Fibroblast of upper back skin (primary cell): ENCODE measurements around the gene DNAJC5.
"Not testable (repeated sequence)": the region's sequence is repeated elsewhere in the genome, so short reads cannot be mapped to it uniquely, and the experiment has no call there.

ENCODE experiments used
- DNase-seq: peaks from one replicate; pipeline ENCODE4 v3.0.0-alpha.2; 2013

The DNAJC5 gene

GRCh38 chr20:63969838-63970713 lies 75.2 kb downstream of the DNAJC5 start, which contains the start of gene ZNF512B:
ZNF512B (minus strand) TSS chr20:63969930; CDS start chr20:63967950, 1,980 bp downstream.
- peak; percentile 65 for DNase-seq

GRCh38 chr20:63970714-63971431 lies 75.9 kb downstream of the DNAJC5 start:
- DNase-seq = no peak

GRCh38 chr20:63971960-63972311 lies 77.0 kb downstream of the DNAJC5 start:
- DNase-seq = not testable (repeated sequence)

GRCh38 chr20:63972312-63973159 lies 77.6 kb downstream of the DNAJC5 start:
- DNase-seq = no peak

GRCh38 chr20:63973160-63973479 lies 78.2 kb downstream of the DNAJC5 start:
- DNase-seq = no peak

- DNase-seq = peak; percentile 77
Observed at GRCh38 chr20:63973636-63974401, 78.9 kb downstream of the DNAJC5 start.

- no peak for DNase-seq
Observed at GRCh38 chr20:63974402-63975200, 79.7 kb downstream of the DNAJC5 start.

- DNase-seq = not testable (repeated sequence)
Observed at GRCh38 chr20:63976511-63976910, 81.6 kb downstream of the DNAJC5 start.

GRCh38 chr20:63976980-63977738 lies 82.2 kb downstream of the DNAJC5 start:
- no peak for DNase-seq

- DNase-seq = peak; percentile 54
Observed at GRCh38 chr20:63977739-63978276, 82.9 kb downstream of the DNAJC5 start.

- no peak for DNase-seq
Observed at GRCh38 chr20:63978319-63979228, 83.6 kb downstream of the DNAJC5 start.

- DNase-seq = no peak
Observed at GRCh38 chr20:63979229-63979556, 84.3 kb downstream of the DNAJC5 start.

- DNase-seq = peak; percentile 40
Observed at GRCh38 chr20:63979557-63980316, 84.8 kb downstream of the DNAJC5 start, which contains the start of gene SAMD10. SAMD10 (minus strand) TSS chr20:63979642; CDS start chr20:63979467, 175 bp downstream.

- peak; percentile 24 for DNase-seq
Observed at GRCh38 chr20:63980317-63980805, 85.4 kb downstream of the DNAJC5 start.

- DNase-seq = peak; percentile 95
Observed at GRCh38 chr20:63980806-63981728, 86.1 kb downstream of the DNAJC5 start, which contains the start of gene PRPF6. PRPF6 (plus strand) TSS chr20:63981132; CDS start chr20:63981246, 114 bp downstream.

GRCh38 chr20:63982937-63983336 lies 88.0 kb downstream of the DNAJC5 start:
- no peak for DNase-seq
